T-helper 2 cell (primary cell): ENCODE measurements around the gene ICA1.

ENCODE experiments used
- DNase-seq, 5 experiments: peaks; one replicate each; pipeline versions ENCODE4 v3.0.0 to v3.0.0-alpha.2; 2012 to 2022

Gene ICA1

GRCh38 chr7:8226501-8226900, 35.5 kb downstream of the ICA1 start:
- no peak for DNase-seq

- no peak for DNase-seq
Observed at GRCh38 chr7:8221567-8221966, 40.4 kb downstream of the ICA1 start.

- no peak for DNase-seq
Observed at GRCh38 chr7:8221101-8221495, 40.9 kb downstream of the ICA1 start.

GRCh38 chr7:8220376-8221100, 41.4 kb downstream of the ICA1 start:
- DNase-seq = no peak

- DNase-seq = peak in 2 of 5 experiments; percentile 30 to 79
Observed at GRCh38 chr7:8217200-8218068, 44.5 kb downstream of the ICA1 start.

GRCh38 chr7:8216334-8216690, 45.7 kb downstream of the ICA1 start:
- no peak for DNase-seq

- DNase-seq = no peak
Observed at GRCh38 chr7:8215648-8216333, 46.2 kb downstream of the ICA1 start.

- peak in 1 of 5 experiments; percentile 12 for DNase-seq
Observed at GRCh38 chr7:8214244-8214824, 47.6 kb downstream of the ICA1 start.

GRCh38 chr7:8213381-8213780, 48.6 kb downstream of the ICA1 start:
- no peak for DNase-seq

- no peak for DNase-seq
Observed at GRCh38 chr7:8212638-8213037, 49.3 kb downstream of the ICA1 start.

- no peak for DNase-seq
Observed at GRCh38 chr7:8211725-8212096, 50.3 kb downstream of the ICA1 start.

GRCh38 chr7:8210845-8211724, 50.9 kb downstream of the ICA1 start:
- DNase-seq = no peak

GRCh38 chr7:8209353-8209752, 52.6 kb downstream of the ICA1 start:
- DNase-seq = no peak

GRCh38 chr7:8208816-8209215, 53.2 kb downstream of the ICA1 start:
- no peak for DNase-seq

GRCh38 chr7:8206956-8207355, 55.0 kb downstream of the ICA1 start:
- no peak for DNase-seq

GRCh38 chr7:8205537-8205936, 56.4 kb downstream of the ICA1 start:
- DNase-seq = no peak

- no peak for DNase-seq
Observed at GRCh38 chr7:8205031-8205387, 57.0 kb downstream of the ICA1 start.

GRCh38 chr7:8204339-8205030, 57.5 kb downstream of the ICA1 start:
- no peak for DNase-seq

GRCh38 chr7:8201846-8202441, 60.0 kb downstream of the ICA1 start:
- DNase-seq = peak in 1 of 5 experiments; percentile 30

GRCh38 chr7:8200717-8201116, 61.2 kb downstream of the ICA1 start:
- DNase-seq = no peak

- DNase-seq = no peak
Observed at GRCh38 chr7:8200316-8200715, 61.7 kb downstream of the ICA1 start.
